Esophagus muscularis mucosa (tissue), 4 donors: ENCODE results near the gene CABP4. TPM values are rescaled to one million over a fixed set of nuclear protein-coding genes. Genes with fewer than 3 reads are reported as not detected.

Experiments
- DNase-seq: peaks from one replicate; pipeline ENCODE4 v3.0.0-alpha.2; 2017; ENCODE audit errors: extremely low spot score
- H3K27ac ChIP-seq, 4 donors: fragments of 200-600 bp; sonication (generic); replicated peaks in 1 of 4; 1 replicate in 3 of 4; 2 replicates in 1 of 4; pipeline ENCODE4 v1.5.1; 2016 to 2019; ENCODE audit warnings: mild to moderate bottlenecking in 1 of 4
- H3K27me3 ChIP-seq, 4 donors: fragments of 200-600 bp; sonication (generic); one replicate each; pipeline versions ENCODE4 v1.5.1 to v1.6.0; 2016 to 2019
- H3K36me3 ChIP-seq, 4 donors: fragments of 200-600 bp; sonication (generic); one replicate each; pipeline ENCODE4 v1.5.1; 2016 to 2019
- H3K4me1 ChIP-seq, 4 donors: fragments of 200-600 bp; sonication (generic); one replicate each; pipeline ENCODE4 v1.5.1; 2016 to 2019
- H3K4me3 ChIP-seq, 4 donors: fragments of 200-600 bp; sonication (generic); 1 replicate in 2 of 4; 2 replicates in 2 of 4; pipeline ENCODE4 v1.5.1; 2016 to 2019; ENCODE audit warnings: mild to moderate bottlenecking in 4 of 4, moderate library complexity in 1 of 4
- H3K9me3 ChIP-seq, 4 donors: fragments of 200-600 bp; sonication (generic); 1 replicate in 3 of 4; 2 replicates in 1 of 4; pipeline ENCODE4 v1.5.1; 2016 to 2019
- CTCF ChIP-seq, 3 experiments: fragments of 200-600 bp in 2 of 3; fragments of 450-650 bp in 1 of 3; sonication (generic) in 2 of 3; IDR thresholded peaks; one replicate each; pipeline ENCODE4 v1.5.1; 2017 to 2019; ENCODE audit warnings: antibody characterized with exemption in 3 of 3, mild to moderate bottlenecking in 2 of 3, moderate library complexity in 1 of 3
- EP300 ChIP-seq: sonication (generic); formaldehyde crosslinking; IDR thresholded peaks from one replicate; pipeline ENCODE4 v1.6.1; 2017; ENCODE audit warnings: antibody characterized with exemption
- POLR2A ChIP-seq: fragments of 450-650 bp; IDR thresholded peaks from one replicate; pipeline ENCODE4 v1.6.1; 2017; ENCODE audit warnings: antibody characterized with exemption, moderate library complexity, mild to moderate bottlenecking, low read depth
- POLR2AphosphoS5 ChIP-seq, 2 donors: sonication (generic); formaldehyde crosslinking; IDR thresholded peaks; one replicate each; pipeline ENCODE4 v1.6.1; 2017; ENCODE audit warnings: antibody characterized with exemption in 2 of 2
- WGBS: methylation state at CpG from one replicate; pipeline ENCODE4 v1.1.5; 2018; 5-methylcytosine and 5-hydroxymethylcytosine counted together
- intact Hi-C: fragments of 100-400 bp; cut with DNase I; formaldehyde crosslinking; loops from one replicate; pipeline ENCODE4 v1.15.1; 2023
- total RNA-seq, 4 donors: library from RNA; depleted of rRNA; stranded (reverse); fragments of >200 nt; gene quantifications; one replicate each; pipeline versions ENCODE4 v1.1.0 to v1.2.1, GENCODE V29; 2016

The CABP4 gene
- total RNA-seq, 4 donors from 2014 or later: 0.50 to 2.9 (median 1.5) TPM

GRCh38 chr11:67433536-67434394 is 21.4 kb upstream of the CABP4 start:
- Histone ChIP-seq H3K4me1 (peaks cover 13 to 51% (median 30%) of the 10 kb centered on the region in 4 donors), H3K9me3 (no peaks in the 10 kb centered on the region), H3K27ac (no peak overlapping the region), H3K27me3 (no peaks in the 10 kb centered on the region), H3K4me3 (no peak overlapping the region), H3K36me3 (peaks cover 41 to 89% (median 81%) of the 10 kb centered on the region in 4 donors)
- WGBS: 94% methylated on average over 6 of the region's 22 CpGs
- intact Hi-C loops: no loop called here
- DNase-seq: no peak
- TF ChIP-seq POLR2AphosphoS5 (IDR thresholded peaks at IDR 0.05): no peak
- TF ChIP-seq POLR2A: no peak
- TF ChIP-seq EP300: no peak
- no peak for TF ChIP-seq CTCF (IDR thresholded peaks at IDR 0.05)

GRCh38 chr11:67434395-67434881 is 20.7 kb upstream of the CABP4 start:
- TF ChIP-seq POLR2A (no peak), CTCF (IDR thresholded peaks at IDR 0.05) (no peak), POLR2AphosphoS5 (IDR thresholded peaks at IDR 0.05) (no peak), EP300 (no peak)
- no peaks in the 10 kb centered on the region for H3K27me3 ChIP-seq
- no peaks in the 10 kb centered on the region for H3K9me3 ChIP-seq
- DNase-seq: no peak
- WGBS: 100% methylated on average over 1 of the region's 23 CpGs
- intact Hi-C loops: no loop called here
- peak overlapping the region in 1 of 4 donors; percentile 59 for H3K27ac ChIP-seq
- peaks cover 8 to 49% (median 27%) of the 10 kb centered on the region in 4 donors for H3K4me1 ChIP-seq
- H3K36me3 ChIP-seq: peaks cover 41 to 91% (median 85%) of the 10 kb centered on the region in 4 donors
- H3K4me3 ChIP-seq: no peak overlapping the region

DNA sequence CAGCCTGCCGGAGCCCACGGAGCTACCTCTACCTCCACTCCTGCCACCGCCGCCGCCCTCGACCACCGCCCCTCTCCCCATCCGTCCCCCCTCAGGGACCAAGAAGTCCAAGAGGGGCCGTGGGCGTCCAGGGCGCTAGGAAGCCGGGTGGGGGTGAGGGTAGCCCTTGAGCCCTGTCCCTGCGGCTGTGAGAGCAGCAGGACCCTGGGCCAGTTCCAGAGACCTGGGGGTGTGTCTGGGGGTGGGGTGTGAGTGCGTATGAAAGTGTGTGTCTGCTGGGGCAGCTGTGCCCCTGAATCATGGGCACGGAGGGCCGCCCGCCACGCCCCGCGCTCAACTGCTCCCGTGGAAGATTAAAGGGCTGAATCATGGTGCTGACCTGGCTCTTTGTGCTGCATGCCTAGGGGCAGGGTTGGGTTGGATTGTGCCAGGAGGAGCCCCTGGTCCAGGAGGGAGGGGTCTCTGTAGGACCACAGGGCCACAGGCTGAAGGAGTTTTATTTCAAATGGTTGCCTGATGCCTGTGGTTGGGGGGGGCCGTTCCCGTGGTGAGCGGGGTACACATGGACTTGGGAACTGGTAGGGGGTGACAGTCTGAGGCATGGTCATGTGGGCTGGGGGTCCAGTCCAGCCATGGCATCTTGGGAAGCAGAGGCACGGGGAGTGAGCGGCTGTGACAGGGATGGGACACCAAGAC is 20.0 kb upstream of the CABP4 start:
- TF ChIP-seq EP300: no peak
- TF ChIP-seq CTCF (IDR thresholded peaks at IDR 0.05): no peak
- TF ChIP-seq POLR2A: no peak
- no peak for TF ChIP-seq POLR2AphosphoS5 (IDR thresholded peaks at IDR 0.05)
- no peak for DNase-seq
- H3K27ac ChIP-seq: peak overlapping the region in 1 of 4 donors; percentile 59
- H3K4me1 ChIP-seq: peaks cover 9 to 49% (median 27%) of the 10 kb centered on the region in 4 donors
- H3K4me3 ChIP-seq: no peak overlapping the region
- H3K36me3 ChIP-seq: peaks cover 41 to 91% (median 87%) of the 10 kb centered on the region in 4 donors
- 86% methylated on average over 12 of the region's 26 CpGs for WGBS
- intact Hi-C loops: no loop called here
- no peaks in the 10 kb centered on the region for H3K9me3 ChIP-seq
- no peaks in the 10 kb centered on the region for H3K27me3 ChIP-seq

- Histone ChIP-seq H3K4me1 (peaks cover 14 to 55% (median 32%) of the 10 kb centered on the region in 4 donors), H3K27me3 (no peaks in the 10 kb centered on the region), H3K36me3 (peaks cover 41 to 91% (median 85%) of the 10 kb centered on the region in 4 donors), H3K27ac (peak overlapping the region in 3 of 4 donors; percentile 34 to 59 (median 38)), H3K4me3 (peak overlapping the region in 1 of 4 donors; percentile 25), H3K9me3 (no peaks in the 10 kb centered on the region)
- TF ChIP-seq EP300 (no peak), POLR2AphosphoS5 (IDR thresholded peaks at IDR 0.05) (no peak), POLR2A (no peak), CTCF (IDR thresholded peaks at IDR 0.05) (no peak)
- intact Hi-C loops: no loop called here
- 58% methylated on average over 3 of the region's 38 CpGs for WGBS
- no peak for DNase-seq
Observed at GRCh38 chr11:67435727-67436458, 19.3 kb upstream of the CABP4 start.
